OCI-LY7 (cell line): ENCODE results near the gene GBA3.

ENCODE experiments used
- CTCF ChIP-seq: fragments of 200-600 bp; sonication (generic); conservative IDR thresholded peaks from 2 replicates; pipeline ENCODE4 v1.5.1; 2014; ENCODE audit warnings: mild to moderate bottlenecking, antibody characterized with exemption, low read length, moderate library complexity, mixed read lengths
- EZH2phosphoT487 ChIP-seq: fragments of 200-600 bp; sonication (generic); IDR thresholded peaks from 2 replicates; pipeline ENCODE4 v1.6.1; 2018; ENCODE audit warnings: low read depth, borderline replicate concordance, mild to moderate bottlenecking, mixed run types, antibody characterized with exemption, low read length, moderate library complexity, mixed read lengths

GRCh38 chr4:22745234-22745633, 52.5 kb downstream of the GBA3 start:
- no peak for TF ChIP-seq CTCF
- no peak for TF ChIP-seq EZH2phosphoT487
